ENCODE data around the gene SBK3.
"Not testable (repeated sequence)": the region's sequence is repeated elsewhere in the genome, so short reads cannot be mapped to it uniquely, and the experiment has no call there.

SBK3 gene

DNA sequence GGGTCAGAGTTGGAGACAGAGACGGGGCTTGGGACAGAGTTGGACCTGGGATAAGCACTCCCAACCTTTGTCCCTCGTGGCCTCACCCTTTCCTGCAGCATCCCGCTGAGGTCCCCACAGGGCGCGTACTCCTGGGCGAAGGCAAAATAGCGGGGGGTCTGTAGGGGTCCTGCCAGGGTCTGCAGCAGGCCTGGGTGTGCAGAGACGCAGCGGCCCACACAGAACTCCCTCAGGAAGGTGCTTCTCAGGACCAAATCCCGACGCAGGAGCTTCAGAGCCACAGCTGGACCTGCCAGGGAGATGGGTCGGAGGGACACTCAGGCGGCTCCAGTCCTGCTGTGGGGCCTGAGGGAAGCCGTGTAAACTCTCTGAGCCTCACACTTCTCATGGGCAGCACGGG, 1.3 kb downstream of the SBK3 start:
- H3K4me3 ChIP-seq (ENCODE audit: low read depth, low read length), result no peak overlapping the region
- DNase-seq (ENCODE audit: low read depth), result no peak

DNA sequence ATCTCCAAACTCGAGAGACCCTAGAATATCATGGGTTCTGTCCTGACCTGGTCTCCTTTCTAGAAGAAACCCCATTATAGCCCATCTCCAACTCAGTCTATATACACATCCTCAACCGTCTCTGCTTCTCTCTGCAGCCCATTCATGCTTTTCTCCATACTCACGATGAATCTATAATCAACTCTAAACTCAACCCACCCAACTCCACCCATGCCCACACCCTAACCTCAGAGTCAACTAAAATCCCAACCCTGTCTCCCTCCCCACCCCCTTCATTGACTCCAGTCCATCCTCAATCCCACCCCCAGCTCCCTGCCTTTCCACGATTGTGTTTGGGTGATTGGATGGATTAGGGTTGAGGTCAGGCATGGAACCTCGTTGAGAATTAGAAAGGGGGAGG, 1.8 kb downstream of the SBK3 start:
- no peak overlapping the region for H3K4me3 ChIP-seq (ENCODE audit: low read depth, low read length)
- no peak for DNase-seq (ENCODE audit: low read depth)

DNA sequence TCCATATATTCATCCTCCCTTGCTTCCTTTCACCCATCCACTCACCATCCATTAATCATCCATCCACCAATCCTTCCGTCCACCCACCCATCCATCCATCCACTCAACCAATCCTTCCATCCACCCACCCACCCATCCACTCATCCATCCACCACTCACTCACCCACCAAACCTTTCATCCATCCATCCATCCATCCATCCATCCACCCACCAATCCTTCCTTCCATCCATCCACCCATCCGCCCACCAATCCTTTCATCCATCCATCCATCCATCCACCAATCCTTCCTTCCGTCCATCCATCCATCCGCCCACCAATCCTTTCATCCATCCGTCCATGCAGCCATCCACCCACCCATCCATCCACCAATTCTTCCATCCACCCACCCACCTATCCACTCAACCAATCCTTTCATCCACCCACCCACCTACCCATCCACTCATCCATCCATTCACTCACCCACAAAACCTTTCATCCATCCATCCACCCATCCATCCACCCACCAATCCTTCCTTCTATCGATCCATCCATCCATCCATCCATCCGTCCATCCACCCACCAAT, 3.0 kb downstream of the SBK3 start:
- H3K4me3 ChIP-seq (ENCODE audit: low read depth, low read length), result no peak overlapping the region
- DNase-seq (ENCODE audit: low read depth), result no peak

DNA sequence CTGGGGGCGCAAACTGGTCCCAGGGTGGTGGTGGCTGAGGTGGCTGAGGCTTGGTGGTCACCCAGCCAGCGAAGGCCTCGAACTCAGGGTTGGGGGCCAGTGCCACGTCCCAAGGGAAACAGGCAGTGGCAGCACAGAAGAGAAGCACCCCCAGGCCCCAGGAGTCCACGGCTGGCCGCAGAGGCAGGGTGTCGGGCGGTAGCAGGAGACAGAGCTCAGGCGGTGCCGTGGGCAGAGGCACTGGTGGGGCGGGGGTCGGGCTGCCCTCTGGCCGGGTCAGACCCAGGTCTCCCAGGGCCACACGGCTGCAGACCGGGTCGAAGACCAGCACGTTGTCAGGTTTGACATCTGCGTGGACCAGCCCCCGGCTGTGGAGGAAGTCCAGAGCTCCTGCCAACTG, 4.3 kb downstream of the SBK3 start:
- DNase-seq (ENCODE audit: low read depth), result no peak
- H3K4me3 ChIP-seq (ENCODE audit: low read depth, low read length), result no peak overlapping the region

- no peak for DNase-seq (ENCODE audit: low read depth)
- H3K4me3 ChIP-seq (ENCODE audit: low read depth, low read length), result no peak overlapping the region
These were observed 4.7 kb downstream of the SBK3 start for GRCh38 chr19:55540619-55541018.

DNA sequence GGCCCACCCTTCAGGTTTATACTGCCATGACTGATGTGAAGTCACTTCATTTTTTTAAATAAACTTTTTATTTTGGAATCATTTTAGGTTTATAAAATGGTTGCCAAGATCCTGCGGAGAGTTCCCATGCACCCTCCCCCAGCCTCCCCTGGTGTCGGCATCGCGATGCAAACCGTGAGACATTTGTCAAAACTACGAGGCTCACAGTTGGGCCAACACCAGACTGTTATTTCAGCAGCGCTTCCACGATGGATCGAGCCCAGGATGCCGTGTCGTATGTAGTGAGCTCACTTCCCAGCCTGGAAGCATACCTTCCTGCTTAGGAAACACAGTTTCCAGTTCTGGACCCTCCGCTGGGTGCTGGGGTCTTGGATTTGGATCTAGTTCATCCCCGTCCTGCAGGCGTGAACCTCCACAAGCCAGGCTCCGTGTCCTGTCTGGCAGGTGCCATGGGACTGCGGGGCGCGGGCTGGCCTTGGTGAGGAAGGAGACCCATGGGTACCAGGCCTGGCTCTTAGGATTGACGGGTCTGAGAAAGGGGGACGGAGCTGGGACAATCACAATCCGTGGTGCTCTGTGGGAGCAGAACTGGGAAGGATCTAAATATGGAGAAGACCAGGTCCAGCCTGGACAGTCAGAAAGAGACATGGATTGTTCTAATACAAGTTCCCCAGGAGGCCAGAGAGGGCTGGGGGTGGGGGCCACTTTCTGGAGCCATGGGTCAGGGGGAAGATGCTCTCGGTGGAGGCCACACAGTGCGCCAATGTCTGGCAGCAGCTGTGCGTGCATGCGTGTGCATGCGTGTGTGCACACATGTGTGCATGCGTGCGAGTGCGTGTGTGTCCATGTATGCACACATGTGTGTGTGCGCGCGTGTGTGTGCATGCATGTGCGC, 6.0 kb downstream of the SBK3 start:
- no peak overlapping the region for H3K4me3 ChIP-seq (ENCODE audit: low read depth, low read length)
- DNase-seq (ENCODE audit: low read depth), result no peak

GRCh38 chr19:55538132-55538531, 7.2 kb downstream of the SBK3 start:
- DNase-seq (ENCODE audit: low read depth), result no peak
- no peak overlapping the region for H3K4me3 ChIP-seq (ENCODE audit: low read depth, low read length)

- no peak overlapping the region for H3K4me3 ChIP-seq (ENCODE audit: low read depth, low read length)
- DNase-seq (ENCODE audit: low read depth), result no peak
These were observed 7.6 kb downstream of the SBK3 start for GRCh38 chr19:55537741-55538111.

DNA sequence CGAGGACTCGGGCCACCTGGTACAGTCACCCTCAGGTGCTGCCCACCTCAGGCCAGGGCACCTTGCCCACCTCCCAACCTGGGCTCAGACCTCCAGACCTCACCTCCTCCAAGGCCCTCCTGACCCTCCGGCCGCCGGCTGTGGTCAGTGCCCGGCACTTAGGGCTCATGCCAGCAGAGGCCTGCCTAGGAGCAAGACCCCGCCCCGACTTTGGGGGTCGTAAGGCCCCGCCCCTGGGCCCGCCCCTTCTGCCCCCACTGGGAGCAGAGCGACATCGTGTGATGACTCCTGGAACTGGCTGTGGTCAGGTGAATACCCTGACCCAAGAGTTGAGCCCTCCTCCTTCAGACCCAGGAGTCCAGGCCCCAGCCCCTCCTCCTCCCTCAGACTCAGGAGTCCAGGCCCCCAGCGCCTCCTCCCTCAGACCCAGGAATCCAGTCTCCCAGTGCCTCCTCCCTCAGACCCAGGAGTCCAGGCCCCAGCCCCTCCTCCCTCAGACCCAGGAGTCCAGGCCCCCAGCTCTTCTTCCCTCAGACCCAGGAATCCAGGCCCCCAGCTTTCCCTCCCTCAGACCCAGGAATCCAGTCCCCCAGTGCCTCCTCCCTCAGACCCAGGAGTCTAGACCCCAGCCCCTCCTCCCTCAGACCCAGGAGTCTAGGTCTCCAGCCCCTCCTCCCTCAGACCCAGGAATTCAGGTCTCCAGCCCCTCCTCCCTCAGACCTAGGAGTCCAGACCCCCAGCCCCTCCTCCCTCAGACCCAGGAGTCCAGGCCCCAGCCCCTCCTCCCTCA, 8.2 kb downstream of the SBK3 start, which contains the start of gene SBK2:
Gene SBK2 (minus strand): TSS at position 183 of the 790 bp plus-strand sequence. CDS start 839 bp downstream, outside the sequence.
- DNase-seq (ENCODE audit: low read depth), result no peak
- peak within 1 kb of the TSS; percentile 13 for H3K4me3 ChIP-seq (ENCODE audit: low read depth, low read length)

- H3K4me3 ChIP-seq (ENCODE audit: low read depth, low read length), result no peak overlapping the region
- DNase-seq (ENCODE audit: low read depth), result no peak
These were observed 9.0 kb downstream of the SBK3 start for GRCh38 chr19:55536366-55536765.

DNA sequence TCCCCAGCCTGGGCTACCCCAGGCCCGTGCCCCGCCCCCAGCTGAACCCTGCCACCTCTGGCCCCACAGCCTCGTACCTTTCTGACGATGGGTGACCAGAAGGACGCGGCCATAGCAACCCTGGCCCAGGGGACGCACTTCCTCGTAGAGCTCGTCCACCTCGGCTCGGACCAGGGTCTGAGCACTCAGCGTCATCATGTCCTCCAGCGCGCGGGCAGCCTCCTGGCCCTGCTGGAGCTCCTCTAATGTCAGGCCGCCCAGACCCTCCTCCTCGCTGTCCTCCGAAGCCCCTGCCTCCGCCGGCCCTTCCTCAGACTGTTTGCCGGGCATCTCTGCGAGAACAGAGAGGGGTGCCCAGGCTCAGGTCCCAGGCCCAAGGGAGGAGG, 9.4 kb downstream of the SBK3 start:
- no peak for DNase-seq (ENCODE audit: low read depth)
- no peak overlapping the region for H3K4me3 ChIP-seq (ENCODE audit: low read depth, low read length)

DNA sequence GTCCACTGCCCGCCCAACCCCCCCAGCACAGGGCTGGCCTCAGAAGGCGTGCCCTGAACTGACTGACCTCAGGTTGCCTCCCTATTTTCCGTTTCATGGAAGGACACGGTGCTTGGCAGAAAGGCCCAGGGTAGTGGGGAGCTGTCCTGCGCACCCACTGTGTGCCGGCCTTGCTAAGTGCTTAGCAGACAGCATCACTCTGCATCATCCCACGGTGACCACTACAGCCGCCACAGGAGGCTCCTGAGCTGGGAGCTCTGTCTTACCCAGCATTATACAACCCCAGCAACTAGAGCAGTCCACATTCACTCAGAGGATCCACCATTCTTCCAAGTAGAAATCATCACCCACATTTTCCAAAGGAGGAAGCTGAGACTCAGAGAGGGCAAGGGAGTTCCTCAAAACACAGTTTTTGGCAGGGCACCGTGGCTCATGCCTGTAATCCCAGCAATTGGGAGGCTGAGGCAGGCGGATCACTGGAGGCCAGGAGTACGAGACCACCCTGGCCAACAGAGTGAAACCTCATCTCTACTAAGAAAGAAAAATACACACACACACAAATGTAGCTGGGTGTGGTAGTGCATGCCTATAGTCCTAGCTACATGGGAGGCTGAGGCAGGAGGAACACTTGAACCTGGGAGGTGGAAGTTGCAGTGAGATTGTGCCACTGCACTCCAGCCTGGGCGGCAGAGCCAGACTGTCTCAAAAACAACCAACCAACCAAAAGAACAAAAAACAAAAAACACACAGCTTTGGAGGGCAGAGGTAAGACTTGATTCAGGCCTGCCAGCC, 10.0 kb downstream of the SBK3 start:
- no peak for DNase-seq (ENCODE audit: low read depth)
- H3K4me3 ChIP-seq (ENCODE audit: low read depth, low read length), result no peak overlapping the region

GRCh38 chr19:55534280-55534679, 11.1 kb downstream of the SBK3 start:
- DNase-seq (ENCODE audit: low read depth); H3K4me3 ChIP-seq (ENCODE audit: low read depth, low read length): not testable (repeated sequence)

DNA sequence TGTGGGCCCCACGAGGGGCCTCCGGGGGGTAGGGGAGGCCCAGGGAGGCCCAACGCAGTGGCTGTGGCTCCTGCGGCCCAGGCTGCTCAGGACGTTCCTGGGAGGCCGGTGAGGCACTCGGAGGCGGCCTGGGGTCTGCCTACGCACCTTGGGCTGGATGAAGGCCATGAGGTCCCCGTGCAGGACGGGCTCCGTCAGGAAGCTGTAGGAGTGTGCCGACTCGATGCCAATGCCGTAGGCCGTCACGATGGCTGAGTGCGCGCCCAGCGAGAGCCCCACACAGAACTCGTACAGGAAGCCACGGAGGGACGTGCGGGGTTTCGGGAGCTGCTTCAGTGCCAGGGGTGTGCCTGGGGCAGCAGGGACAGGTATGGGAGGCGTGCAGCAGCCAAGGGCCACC, 14.3 kb downstream of the SBK3 start:
- H3K4me3 ChIP-seq (ENCODE audit: low read depth, low read length), result no peak overlapping the region
- DNase-seq (ENCODE audit: low read depth), result no peak

GRCh38 chr19:55529636-55530234, 15.6 kb downstream of the SBK3 start:
- no peak overlapping the region for H3K4me3 ChIP-seq (ENCODE audit: low read depth, low read length)
- no peak for DNase-seq (ENCODE audit: low read depth)

- H3K4me3 ChIP-seq (ENCODE audit: low read depth, low read length), result no peak overlapping the region
- DNase-seq (ENCODE audit: low read depth), result no peak
These were observed 17.1 kb downstream of the SBK3 start for GRCh38 chr19:55528030-55528803.

GRCh38 chr19:55527197-55528029, 17.9 kb downstream of the SBK3 start:
- DNase-seq (ENCODE audit: low read depth), result no peak
- H3K4me3 ChIP-seq (ENCODE audit: low read depth, low read length), result no peak overlapping the region
